ENCODE results near the gene SLC15A3.
"Not testable (repeated sequence)": the region's sequence is repeated elsewhere in the genome, so short reads cannot be mapped to it uniquely, and the experiment has no call there.

Gene SLC15A3

DNA sequence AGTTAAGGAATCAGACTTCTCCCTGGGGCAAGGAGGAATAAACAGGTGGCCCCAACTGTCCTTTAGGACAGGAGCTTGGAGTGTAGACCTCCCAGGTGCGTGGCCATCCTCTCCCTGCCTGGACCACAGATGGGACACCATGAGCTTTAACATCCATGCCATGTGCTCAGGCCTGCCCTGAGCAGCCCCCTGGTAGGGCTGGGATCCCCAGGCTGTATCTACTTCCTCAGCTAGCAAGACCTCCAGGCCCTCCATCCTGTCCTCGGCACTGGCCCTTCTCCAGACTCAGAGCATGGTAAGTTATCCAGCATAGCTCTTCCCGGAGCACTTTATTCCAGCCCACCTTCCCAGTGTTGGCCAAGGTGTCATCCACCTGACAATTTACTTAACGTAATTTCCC is 25.2 kb upstream of the SLC15A3 start:
- no peak for DNase-seq (ENCODE audit: low read depth in 1 of 2, low spot score in 1 of 2)

GRCh38 chr11:60974726-60975125 is 22.8 kb upstream of the SLC15A3 start:
- no peak for DNase-seq (ENCODE audit: low read depth in 1 of 2, low spot score in 1 of 2)

DNA sequence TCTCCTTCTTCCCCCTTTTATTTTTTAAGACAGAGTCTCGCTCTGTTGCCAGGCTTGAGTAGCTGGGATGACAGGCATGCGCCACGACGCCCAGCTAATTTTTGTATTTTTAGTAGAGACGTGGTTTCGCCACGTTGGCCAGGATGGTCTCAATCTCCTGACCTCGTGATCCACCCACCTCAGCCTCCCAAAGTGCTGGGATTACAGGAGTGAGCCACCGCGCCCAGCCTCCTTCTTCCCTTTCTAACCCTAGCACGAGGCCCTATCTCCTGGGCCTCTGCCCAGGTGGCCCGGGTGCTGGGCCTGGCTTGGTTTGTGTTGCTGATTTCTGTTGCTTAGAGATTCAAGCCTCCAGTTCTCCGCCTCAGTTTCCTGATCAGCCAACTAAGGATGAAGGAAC is 22.3 kb upstream of the SLC15A3 start:
- not testable (repeated sequence) for DNase-seq (ENCODE audit: low read depth in 1 of 2, low spot score in 1 of 2)

- no peak for DNase-seq (ENCODE audit: low read depth in 1 of 2, low spot score in 1 of 2)
Measured at GRCh38 chr11:60973699-60974098, 21.7 kb upstream of the SLC15A3 start.

DNA sequence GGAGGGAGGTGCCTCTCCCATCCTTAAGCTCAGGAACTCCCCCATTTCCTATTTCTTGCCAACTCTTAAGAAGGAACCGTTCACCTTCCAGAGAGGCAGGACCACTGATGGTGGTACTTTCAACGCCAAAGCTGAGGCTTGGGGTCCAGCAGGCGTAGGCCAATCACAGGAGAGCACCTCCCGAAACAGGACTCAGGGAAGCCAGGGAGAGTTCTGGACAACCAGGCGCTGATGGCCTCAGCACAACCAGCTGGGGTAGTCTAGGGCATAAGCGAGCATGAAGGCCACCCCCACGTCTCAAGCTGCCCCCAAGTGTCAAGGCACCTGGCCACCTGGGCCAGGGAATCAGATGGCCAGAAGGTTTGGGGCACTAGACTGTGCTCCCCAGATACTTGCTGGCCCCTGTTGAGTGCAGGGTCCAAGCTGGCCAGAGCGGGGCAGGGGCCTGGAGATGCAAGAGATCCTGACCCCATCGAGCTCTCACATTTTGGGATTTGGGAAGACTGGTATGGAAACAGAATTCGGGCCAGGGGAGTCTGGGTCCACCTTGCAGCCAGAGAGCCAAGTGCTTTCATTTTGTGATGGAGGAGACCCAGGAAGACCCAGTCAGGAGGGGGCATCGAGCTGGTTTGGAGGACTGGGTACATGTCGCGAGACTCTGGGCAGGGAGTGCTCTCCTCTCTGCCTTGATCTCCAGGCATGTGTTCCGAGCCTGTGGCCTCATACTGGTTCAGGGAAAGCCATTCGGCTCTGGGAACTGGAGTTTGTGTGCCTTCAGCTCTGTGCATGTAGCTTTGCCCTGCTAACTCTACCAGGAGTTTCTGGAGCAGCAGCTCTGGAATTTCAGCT is 20.4 kb upstream of the SLC15A3 start:
- no peak for DNase-seq (ENCODE audit: low read depth in 1 of 2, low spot score in 1 of 2)

- peak in 1 of 2 donors; percentile 69 for DNase-seq (ENCODE audit: low read depth in 1 of 2, low spot score in 1 of 2)
Measured at GRCh38 chr11:60971520-60971919, 19.5 kb upstream of the SLC15A3 start, which contains the start of gene CD6. CD6 (plus strand) TSS chr11:60971680; CDS start chr11:60971866, 186 bp downstream.

- DNase-seq (ENCODE audit: low read depth in 1 of 2, low spot score in 1 of 2): no peak
Measured at GRCh38 chr11:60970890-60971289, 18.9 kb upstream of the SLC15A3 start.

DNA sequence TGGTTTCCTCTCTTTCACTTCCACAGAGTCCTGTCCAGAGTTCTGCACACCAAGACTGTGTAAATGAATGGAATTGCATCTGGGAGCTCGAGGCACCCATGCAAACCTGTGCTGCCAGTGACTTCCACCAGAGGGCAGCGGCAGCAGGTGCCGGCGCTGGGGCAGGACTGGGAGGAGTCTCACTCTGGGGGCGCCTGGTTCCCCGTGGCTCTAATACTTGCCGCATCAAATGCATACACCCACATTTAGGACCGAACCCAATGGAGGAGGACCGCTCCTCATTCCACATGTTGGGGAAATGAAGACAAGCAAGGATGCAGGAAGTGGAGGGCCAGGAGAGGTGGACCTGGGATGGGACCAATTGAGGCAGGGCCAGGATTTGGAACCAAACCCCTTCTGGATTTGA is 18.4 kb upstream of the SLC15A3 start:
- DNase-seq (ENCODE audit: low read depth in 1 of 2, low spot score in 1 of 2): peak; percentile 69 to 80

DNA sequence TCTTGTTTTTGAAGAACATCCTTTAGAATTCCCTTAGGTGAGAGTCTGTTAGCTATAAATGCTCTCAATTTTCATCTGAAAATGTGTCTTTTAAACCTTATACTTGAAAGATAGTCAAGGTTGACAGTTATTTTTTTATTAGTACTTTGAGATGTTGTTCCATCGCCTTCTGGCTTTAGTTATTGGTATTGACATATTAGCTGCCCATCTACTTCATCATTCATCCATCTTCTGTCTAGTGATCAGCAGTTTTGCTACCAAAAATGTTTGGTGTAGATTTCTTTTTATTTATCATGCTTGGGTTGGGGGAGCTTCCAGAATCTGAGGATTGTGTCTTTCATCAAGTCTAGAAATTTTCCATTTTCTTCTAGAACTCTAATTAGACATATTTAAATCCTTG is 16.2 kb upstream of the SLC15A3 start:
- no peak for DNase-seq (ENCODE audit: low read depth in 1 of 2, low spot score in 1 of 2)

DNA sequence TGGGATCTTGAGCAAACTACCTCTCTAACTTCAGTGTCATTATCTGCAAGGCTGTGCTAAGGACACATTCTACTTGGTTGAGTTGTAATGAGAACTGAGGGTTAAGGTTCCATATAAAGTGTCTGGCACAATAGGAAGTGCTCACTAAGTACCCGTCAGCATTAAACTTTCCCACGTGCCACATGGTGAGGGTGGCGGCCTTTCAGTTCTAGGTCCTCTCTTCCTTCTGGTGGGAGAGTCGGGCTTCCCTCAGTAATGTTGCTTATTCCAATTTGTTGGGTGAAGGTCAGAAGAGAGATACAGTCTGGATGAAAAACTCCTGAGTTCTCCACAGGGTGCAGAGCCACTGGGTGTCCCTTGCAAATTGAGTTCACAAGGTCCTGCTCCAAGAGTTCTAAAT is 14.9 kb upstream of the SLC15A3 start:
- no peak for DNase-seq (ENCODE audit: low read depth in 1 of 2, low spot score in 1 of 2)

GRCh38 chr11:60964801-60965200 is 12.8 kb upstream of the SLC15A3 start:
- no peak for DNase-seq (ENCODE audit: low read depth in 1 of 2, low spot score in 1 of 2)

DNA sequence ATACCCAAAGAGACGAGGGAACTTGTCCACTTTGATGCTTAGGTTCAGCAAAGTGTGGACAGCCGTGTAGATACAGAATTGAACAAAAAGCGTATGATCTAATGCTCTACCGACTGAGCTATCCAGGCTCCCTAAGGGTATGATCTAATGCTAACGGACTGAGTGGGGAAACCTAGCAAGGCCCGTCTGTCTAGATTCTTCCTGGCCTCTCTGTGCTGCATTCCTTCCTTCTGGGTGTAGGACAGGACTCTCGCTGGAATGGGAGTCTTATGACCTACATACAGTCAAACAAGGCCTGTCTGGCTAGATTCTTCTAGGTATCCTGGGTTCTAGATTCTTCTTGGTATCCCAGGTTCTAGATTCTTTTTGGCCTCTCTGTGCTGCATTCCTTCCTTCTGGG is 8.4 kb upstream of the SLC15A3 start:
- DNase-seq (ENCODE audit: low read depth in 1 of 2, low spot score in 1 of 2): no peak

DNA sequence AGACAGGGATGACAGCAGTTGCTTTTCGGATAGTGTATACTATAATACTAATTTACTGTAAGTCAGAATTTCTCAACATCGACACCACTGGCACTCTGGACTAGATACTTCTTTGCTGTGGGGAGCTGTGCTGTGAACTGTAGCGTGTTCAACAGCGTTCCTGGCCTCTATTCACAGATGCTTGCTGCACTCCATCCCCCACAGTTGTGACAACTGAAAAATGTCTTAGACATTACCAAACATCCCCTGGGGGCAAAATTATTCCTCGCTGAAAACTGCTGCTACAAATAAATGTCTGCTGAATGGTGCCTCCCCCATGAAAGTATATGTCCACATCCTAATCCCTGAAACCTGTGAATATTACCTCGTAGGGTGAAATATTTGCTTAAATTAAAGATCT is 7.5 kb upstream of the SLC15A3 start:
- no peak for DNase-seq (ENCODE audit: low read depth in 1 of 2, low spot score in 1 of 2)

- no peak for DNase-seq (ENCODE audit: low read depth in 1 of 2, low spot score in 1 of 2)
Measured at GRCh38 chr11:60957188-60957587, 5.2 kb upstream of the SLC15A3 start.

GRCh38 chr11:60955571-60955970 is 3.6 kb upstream of the SLC15A3 start:
- no peak for DNase-seq (ENCODE audit: low read depth in 1 of 2, low spot score in 1 of 2)

DNA sequence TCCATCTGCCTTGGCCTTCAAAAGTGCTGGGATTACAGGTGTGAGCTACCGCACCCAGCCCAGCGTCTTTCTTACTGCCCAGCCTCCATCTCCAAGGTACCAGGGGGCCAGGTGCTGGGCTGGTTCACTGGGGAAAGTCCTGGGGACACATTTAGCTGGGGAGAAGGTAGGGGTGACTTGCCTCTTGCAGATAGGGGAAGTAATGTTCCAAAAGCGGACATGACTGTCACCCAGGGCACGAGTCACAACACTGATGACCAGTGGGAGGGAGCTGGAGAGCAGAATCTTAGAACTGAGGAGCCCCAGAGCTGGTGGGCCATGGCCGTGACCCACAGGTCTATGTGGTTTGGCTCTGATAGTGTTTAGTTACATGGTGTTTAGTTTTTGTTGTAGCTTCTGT is 2.4 kb upstream of the SLC15A3 start:
- no peak for DNase-seq (ENCODE audit: low read depth in 1 of 2, low spot score in 1 of 2)

- DNase-seq (ENCODE audit: low read depth in 1 of 2, low spot score in 1 of 2): no peak
Measured at GRCh38 chr11:60953781-60954180, 1.8 kb upstream of the SLC15A3 start.

DNA sequence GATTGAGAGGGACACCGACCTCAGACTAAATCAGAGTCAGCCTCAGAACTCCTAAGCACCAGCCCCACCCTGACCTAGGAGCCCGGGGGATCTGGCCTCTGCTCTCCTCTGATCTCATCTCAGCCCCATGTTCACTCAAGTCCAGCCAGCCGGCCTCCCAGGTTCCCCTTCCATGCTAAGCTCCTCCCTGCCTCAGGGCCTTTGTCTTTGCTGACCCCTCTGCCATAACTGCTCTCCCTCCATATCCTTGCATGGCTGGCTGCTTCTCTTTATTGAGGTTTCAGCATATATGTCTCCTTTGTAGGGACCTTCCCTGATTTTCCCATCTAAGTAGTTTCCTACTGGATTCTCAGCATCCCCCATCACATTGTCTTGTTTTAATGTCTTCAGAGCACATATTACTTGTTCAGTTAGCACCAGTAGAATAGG is 780 bp upstream of the SLC15A3 start:
- DNase-seq (ENCODE audit: low read depth in 1 of 2, low spot score in 1 of 2): no peak

GRCh38 chr11:60951606-60951903 is 421 bp downstream of the SLC15A3 start:
- DNase-seq (ENCODE audit: low read depth in 1 of 2, low spot score in 1 of 2): no peak

DNA sequence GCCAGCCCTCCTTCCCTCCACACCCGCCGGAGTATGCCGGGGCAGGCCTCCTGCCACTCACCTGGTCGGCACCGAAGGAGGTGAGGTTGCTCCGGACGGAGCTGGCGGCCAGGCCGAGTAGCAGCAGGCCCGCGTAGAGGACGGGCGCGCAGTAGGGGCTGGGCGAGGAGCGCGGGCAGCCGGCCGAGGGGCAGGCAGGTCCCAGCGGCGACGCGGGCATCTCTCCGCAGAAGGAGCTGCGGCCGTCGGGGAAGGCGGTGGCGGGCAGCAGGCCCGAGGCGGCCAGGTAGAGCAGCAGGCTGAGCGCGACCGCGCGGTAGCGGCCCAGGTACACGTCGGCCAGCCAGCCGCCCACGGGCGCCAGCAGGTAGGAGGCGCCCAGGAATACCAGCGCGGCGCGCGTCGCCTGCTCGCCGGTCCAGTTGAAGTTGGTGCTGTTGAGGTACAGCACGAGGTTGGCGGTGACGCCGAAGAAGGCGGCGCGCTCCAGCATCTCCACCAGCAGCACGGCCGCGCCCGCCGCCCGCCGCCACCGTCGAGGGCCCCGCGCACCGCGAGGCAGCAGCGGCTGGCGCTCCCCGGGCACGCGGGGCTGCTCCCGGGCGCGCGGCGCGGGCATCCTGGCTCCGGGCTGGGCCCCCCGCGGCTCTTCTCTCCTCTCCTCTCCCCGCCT is 907 bp downstream of the SLC15A3 start:
- no peak for DNase-seq (ENCODE audit: low read depth in 1 of 2, low spot score in 1 of 2)

DNA sequence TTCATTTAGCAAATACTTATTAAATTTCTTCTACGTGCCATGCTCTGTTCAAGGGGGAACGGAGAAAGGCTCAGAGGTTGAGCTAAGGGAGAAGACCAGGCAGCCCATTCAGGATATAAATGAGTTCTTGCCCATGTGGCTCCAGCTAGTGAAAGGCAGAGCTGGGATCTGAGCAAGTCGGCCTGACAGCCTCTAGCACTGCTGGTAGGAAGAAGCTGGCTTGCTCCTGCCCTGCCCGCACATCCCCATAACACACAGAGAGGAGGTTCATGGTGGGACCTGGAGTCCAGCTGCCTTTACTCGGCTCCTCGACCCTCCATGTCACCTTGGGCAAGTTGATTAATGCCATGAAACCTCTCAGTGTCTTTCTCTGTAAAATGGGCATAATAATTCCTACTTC is 2.0 kb downstream of the SLC15A3 start:
- DNase-seq (ENCODE audit: low read depth in 1 of 2, low spot score in 1 of 2): no peak

DNA sequence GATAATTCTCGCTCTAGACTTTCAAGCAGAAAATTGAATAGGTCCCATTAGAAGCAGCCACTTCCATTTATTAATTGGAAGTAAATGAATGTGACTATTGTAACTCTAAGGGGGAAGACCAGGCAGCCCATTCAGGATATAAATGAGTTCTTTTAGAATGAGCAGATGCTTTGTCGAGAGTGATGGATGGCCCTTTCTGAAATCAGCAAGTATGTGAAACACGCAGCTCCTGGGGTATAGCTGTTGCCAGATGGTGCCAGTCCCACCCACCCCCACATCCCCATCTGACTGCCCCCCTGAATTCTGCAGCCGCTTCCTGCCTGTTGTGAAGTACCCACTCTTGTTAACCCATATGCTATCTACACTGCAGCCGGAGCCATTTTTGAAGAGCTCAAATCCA is 3.7 kb downstream of the SLC15A3 start:
- DNase-seq (ENCODE audit: low read depth in 1 of 2, low spot score in 1 of 2): no peak

DNA sequence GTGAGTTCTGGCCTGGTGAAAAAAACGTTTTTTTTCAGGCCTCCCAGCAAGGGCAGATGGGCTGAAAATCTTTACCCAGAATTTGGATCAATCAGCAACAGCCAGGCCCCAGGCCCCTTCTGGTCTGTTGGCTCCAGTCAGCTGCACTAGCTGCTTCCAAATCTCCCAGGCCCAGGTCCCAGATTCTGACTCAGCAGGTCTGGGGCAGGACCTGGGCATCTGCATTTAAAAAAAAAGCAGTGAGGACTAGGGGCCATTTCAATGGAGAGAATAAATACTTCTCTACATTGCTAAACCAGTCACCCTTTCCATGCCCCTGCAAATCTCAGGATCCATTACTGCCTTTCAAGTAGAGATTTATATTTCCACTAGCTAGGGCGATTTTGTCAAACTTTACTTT is 4.3 kb downstream of the SLC15A3 start:
- no peak for DNase-seq (ENCODE audit: low read depth in 1 of 2, low spot score in 1 of 2)
